ENCODE data around the gene DUSP22.

GRCh38 chr6:315921-316752, 23.9 kb downstream of the DUSP22 start:
- TF ChIP-seq CTCF (IDR thresholded peaks at IDR 0.05; ENCODE audit: low read length) (no peak; the same call in 1 of the 2 replicates), EZH2 (optimal IDR thresholded peaks at IDR 0.05; ENCODE audit: low read depth, low read length) (no peak)
